GM10248 (cell line): ENCODE measurements around the gene ITM2B.

Source experiments
- CTCF ChIA-PET: fragments of 300-600 bp; sonication (Branson Sonifier 250); formaldehyde crosslinking; extraction: SDS; loops from one replicate; lab custom pipeline; 2021; ENCODE audit warnings: antibody characterized with exemption; lab: Yijun Ruan, JAX
- POLR2A ChIA-PET: fragments of 350-650 bp; sonication (Branson Sonifier 250); formaldehyde crosslinking; extraction: SDS; loops from one replicate; lab custom pipeline; 2020; ENCODE audit warnings: antibody characterized with exemption; lab: Yijun Ruan, JAX
- DNase-seq: peaks from one replicate; pipeline ENCODE4 v3.0.0; 2012; ENCODE audit errors: extremely low spot score
- TF ChIP-seq, protein P1 (sequence below): IDR thresholded peaks from 2 replicates; pipeline ENCODE4 v1.5.1; 2012; ENCODE audit warnings: mild to moderate bottlenecking, low read depth; ENCODE audit errors: extremely low read depth, missing control alignments, control extremely low read depth

The ITM2B gene

DNA sequence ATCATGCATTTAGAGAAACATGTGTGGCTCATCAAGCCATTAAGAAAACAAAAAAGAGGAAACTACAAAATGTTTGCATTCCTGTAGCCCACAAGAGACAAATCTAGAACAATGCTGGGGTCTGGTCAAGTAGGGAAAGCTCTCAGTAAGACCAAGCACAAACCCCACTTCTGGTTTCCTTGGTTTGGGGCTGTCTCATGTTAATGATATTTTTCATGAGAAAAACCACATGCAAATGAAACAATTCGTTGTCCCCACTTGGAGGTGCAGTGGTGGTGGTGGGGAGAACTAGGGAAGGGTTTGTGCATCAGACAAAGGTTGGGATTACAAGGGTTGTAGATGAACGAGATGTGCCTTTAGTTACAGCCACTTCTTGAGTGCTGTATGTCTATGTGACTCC, 63.5 kb downstream of the ITM2B start:
- TF ChIP-seq, protein P1, sequence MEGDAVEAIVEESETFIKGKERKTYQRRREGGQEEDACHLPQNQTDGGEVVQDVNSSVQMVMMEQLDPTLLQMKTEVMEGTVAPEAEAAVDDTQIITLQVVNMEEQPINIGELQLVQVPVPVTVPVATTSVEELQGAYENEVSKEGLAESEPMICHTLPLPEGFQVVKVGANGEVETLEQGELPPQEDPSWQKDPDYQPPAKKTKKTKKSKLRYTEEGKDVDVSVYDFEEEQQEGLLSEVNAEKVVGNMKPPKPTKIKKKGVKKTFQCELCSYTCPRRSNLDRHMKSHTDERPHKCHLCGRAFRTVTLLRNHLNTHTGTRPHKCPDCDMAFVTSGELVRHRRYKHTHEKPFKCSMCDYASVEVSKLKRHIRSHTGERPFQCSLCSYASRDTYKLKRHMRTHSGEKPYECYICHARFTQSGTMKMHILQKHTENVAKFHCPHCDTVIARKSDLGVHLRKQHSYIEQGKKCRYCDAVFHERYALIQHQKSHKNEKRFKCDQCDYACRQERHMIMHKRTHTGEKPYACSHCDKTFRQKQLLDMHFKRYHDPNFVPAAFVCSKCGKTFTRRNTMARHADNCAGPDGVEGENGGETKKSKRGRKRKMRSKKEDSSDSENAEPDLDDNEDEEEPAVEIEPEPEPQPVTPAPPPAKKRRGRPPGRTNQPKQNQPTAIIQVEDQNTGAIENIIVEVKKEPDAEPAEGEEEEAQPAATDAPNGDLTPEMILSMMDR, result no peak
- ChIA-PET POLR2A (no interaction called here), CTCF (interaction anchor here (1.1 kb wide), 1 partner anchor 283 kb away, joined by 5 read pairs; no protein-coding TSS in a partner anchor)
- no peak for DNase-seq

DNA sequence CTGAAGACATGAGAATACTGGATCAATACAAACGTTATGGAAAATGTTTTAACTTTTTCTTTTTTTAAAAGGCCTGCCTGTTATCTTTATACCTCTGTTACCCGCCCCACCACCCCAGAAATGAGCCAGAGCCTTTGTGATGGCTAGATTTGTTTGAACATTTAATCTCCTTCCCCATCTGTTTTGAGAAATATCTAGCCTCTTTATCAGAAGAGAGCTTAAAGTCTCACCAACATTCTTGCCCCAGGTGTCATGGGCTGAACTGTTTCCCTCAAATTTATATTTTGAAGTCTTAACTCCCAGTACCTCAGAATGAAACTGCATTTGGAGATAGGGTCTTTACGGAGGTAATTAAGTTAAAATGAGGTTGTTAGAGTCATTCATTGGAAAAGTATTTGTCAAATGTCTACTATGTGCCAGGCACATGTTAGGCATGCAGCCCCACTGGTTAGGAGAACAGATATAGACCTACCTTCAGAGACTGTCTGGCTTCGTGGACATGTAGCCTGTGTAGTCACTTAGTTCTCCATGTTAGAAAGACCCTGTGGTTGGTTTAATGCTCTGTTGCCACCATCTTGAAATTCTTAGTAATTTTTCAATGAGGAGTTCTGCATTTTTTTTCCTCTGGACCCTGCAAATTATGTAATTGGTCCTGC, 64.3 kb downstream of the ITM2B start:
- TF ChIP-seq, protein P1, result no peak
- POLR2A ChIA-PET, result no interaction called here

DNA sequence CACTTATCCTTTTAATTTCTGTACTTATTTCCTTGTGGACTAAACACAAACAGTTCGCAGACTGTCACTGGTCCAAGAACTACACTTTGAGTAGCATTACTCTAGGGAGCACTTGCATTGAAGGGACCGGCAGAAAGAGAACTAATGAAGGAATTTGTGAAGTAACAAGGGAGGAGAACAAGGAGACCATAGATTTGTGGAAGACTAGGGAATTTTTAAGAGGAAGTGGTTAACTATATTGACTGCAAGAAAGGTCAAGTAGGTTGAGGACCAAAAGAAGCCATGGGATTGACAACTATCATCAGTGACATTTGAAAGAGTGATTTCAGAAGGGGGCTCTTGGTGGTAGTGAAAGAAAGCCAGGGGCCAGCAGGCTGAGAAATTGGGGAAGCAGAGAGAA, 66.6 kb downstream of the ITM2B start:
- no peak for DNase-seq
- CTCF ChIA-PET, result interaction anchor here (1.3 kb wide), 1 partner anchor 8 kb away, joined by 4 read pairs; no protein-coding TSS in a partner anchor
- POLR2A ChIA-PET, result no interaction called here
- TF ChIP-seq, protein P1, result no peak

More for the DNA sequence above, 64.3 kb downstream of the ITM2B start:
- CTCF ChIA-PET, result interaction anchor here (1.1 kb wide), 1 partner anchor 282 kb away, joined by 5 read pairs; no protein-coding TSS in a partner anchor
- no peak for DNase-seq

DNA sequence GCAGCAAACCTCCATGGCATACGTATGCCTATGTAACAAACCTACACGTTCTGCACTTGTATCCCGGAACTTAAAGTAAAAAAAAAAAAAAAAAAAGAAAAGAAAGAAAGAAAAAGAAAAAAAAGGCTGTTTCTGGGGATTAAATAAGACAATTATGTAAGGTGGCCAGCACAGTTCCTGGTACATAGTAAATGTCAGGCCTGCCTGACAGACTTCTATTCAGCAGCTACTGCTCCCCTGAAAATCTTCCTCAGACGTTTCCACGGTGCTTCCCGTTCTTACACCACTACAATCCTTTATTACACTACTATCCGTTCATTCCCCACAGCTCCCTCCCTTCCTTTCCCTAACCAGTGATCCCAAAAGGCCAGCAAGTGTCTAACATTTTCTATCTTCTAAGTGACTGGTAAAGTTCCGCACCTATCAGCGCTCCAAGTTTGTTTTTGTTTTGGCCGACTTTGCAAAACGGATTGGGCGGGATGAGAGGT, 69.9 kb downstream of the ITM2B start:
- TF ChIP-seq, protein P1, result no peak
- POLR2A ChIA-PET, result no interaction called here
- DNase-seq, result no peak
- CTCF ChIA-PET, result interaction anchor here (1.7 kb wide), 2 partner anchors 10 to 12 kb away, joined by 5 to 6 read pairs; no protein-coding TSS in a partner anchor

DNA sequence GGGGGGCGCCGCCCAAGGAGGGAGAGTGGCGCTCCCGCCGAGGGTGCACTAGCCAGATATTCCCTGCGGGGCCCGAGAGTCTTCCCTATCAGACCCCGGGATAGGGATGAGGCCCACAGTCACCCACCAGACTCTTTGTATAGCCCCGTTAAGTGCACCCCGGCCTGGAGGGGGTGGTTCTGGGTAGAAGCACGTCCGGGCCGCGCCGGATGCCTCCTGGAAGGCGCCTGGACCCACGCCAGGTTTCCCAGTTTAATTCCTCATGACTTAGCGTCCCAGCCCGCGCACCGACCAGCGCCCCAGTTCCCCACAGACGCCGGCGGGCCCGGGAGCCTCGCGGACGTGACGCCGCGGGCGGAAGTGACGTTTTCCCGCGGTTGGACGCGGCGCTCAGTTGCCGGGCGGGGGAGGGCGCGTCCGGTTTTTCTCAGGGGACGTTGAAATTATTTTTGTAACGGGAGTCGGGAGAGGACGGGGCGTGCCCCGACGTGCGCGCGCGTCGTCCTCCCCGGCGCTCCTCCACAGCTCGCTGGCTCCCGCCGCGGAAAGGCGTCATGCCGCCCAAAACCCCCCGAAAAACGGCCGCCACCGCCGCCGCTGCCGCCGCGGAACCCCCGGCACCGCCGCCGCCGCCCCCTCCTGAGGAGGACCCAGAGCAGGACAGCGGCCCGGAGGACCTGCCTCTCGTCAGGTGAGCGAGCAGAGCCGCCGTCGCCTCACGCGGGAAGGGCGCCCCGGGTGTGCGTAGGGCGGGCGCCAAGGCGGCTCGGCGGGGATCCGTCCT, 70.5 kb downstream of the ITM2B start, which contains the start of gene RB1:
RB1 (plus strand) TSS at position 393 of the 784 bp plus-strand sequence; CDS start at position 555, 162 bp downstream.
- CTCF ChIA-PET, result no interaction called here
- TF ChIP-seq, protein P1, result no peak
- peak; percentile 90 for DNase-seq
- POLR2A ChIA-PET, result no interaction called here

DNA sequence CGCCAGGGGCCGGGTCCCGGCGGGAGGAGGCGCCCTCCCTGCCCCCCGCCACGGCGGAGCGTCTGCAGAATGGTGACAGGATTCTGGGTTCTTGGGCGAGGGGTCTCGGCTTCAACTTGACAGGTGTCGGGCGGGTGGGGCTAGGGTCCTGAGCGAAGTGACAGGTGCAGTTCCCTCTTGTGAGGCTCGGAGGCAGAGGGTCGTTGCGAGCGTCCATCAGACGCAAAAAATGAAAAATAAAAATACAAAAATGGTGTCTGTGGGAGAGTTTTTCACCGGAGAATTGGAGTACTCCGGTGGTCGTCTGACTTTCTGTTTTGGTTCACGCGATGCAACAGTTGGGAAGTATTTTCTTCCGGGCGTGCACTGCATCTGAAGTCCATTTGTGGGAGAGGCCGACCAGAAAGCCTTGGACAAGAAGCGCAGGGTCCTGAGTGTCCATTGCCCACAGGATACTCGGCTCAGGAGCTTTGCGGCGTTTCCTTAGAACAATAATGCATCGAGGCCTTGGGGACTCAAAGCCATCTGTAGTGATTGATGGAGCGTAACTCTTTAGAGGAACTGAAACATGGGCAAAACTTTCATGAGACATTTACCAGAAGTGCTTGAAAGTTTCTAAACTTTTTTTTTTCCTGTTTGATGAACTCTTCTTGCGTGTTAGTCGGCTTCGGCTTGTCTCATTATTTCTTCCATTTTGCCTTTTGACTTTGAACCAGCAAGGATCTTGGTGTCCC, 71.3 kb downstream of the ITM2B start:
- ChIA-PET POLR2A (no interaction called here), CTCF (no interaction called here)
- peak; percentile 83 for DNase-seq
- TF ChIP-seq, protein P1, result no peak
